ENCODE results near the gene PNPLA8.

DNA sequence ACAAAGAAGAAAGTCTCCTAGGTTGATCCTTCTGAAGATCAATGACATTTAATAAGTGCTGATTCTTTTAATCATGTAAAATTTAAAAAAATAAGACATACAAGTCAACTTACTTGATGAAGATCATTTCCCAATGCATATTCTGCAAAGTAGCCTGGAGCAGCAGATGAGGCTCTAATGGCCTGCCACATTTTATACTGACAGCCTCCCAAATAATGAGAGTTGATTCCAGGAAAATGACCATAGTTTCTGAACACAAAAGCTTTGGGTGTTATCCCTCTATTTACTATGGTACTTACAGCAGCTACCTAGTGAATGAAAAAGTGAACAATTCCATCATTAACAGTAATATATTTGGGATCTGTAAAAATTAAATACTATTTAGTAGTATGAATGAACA, 38.3 kb downstream of the PNPLA8 start:
- no peak for TF ChIP-seq POLR2AphosphoS5 (IDR thresholded peaks at IDR 0.05)
- no peak for TF ChIP-seq POLR2A (IDR thresholded peaks at IDR 0.05)
- TF ChIP-seq, protein P1, sequence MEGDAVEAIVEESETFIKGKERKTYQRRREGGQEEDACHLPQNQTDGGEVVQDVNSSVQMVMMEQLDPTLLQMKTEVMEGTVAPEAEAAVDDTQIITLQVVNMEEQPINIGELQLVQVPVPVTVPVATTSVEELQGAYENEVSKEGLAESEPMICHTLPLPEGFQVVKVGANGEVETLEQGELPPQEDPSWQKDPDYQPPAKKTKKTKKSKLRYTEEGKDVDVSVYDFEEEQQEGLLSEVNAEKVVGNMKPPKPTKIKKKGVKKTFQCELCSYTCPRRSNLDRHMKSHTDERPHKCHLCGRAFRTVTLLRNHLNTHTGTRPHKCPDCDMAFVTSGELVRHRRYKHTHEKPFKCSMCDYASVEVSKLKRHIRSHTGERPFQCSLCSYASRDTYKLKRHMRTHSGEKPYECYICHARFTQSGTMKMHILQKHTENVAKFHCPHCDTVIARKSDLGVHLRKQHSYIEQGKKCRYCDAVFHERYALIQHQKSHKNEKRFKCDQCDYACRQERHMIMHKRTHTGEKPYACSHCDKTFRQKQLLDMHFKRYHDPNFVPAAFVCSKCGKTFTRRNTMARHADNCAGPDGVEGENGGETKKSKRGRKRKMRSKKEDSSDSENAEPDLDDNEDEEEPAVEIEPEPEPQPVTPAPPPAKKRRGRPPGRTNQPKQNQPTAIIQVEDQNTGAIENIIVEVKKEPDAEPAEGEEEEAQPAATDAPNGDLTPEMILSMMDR (IDR thresholded peaks at IDR 0.05): no peak
- TF ChIP-seq EP300 (IDR thresholded peaks at IDR 0.05; ENCODE audit: low read depth): no peak

Measured in transverse colon (tissue), 4 donors.